Nephron (organoid): ENCODE data around the gene TRAPPC10.

Source experiments
- H3K27ac Mint-ChIP-seq, 3 experiments: 2 replicates each; pipeline ENCODE4 v1.8.0; 2020; ENCODE audit warnings: mixed read lengths in 3 of 3, mild to moderate bottlenecking in 2 of 3, moderate library complexity in 1 of 3
- H3K27me3 Mint-ChIP-seq: 2 replicates; pipeline ENCODE4 v1.8.0; 2021; ENCODE audit warnings: low read depth, mild to moderate bottlenecking, moderate library complexity, mixed read lengths
- H3K36me3 Mint-ChIP-seq: 2 replicates; pipeline ENCODE4 v1.8.0; 2020; ENCODE audit warnings: low read depth, mixed read lengths
- H3K4me1 Mint-ChIP-seq: 2 replicates; pipeline ENCODE4 v1.8.0; 2020; ENCODE audit warnings: mixed read lengths
- H3K4me3 Mint-ChIP-seq, 3 experiments: 2 replicates each; pipeline ENCODE4 v1.8.0; 2020; ENCODE audit warnings: mild to moderate bottlenecking in 3 of 3, mixed read lengths in 3 of 3, moderate library complexity in 2 of 3
- H3K9me3 Mint-ChIP-seq: 2 replicates; pipeline ENCODE4 v1.8.0; 2020; ENCODE audit warnings: mixed read lengths
- TF ChIP-seq, protein P1 (sequence below), 3 experiments: fragments of 200-600 bp; sonication (generic); IDR thresholded peaks; one replicate each; pipeline ENCODE4 v1.5.0; 2021; ENCODE audit warnings: antibody characterized with exemption in 3 of 3; ENCODE audit not compliant: unreplicated experiment in 3 of 3

The TRAPPC10 gene

DNA sequence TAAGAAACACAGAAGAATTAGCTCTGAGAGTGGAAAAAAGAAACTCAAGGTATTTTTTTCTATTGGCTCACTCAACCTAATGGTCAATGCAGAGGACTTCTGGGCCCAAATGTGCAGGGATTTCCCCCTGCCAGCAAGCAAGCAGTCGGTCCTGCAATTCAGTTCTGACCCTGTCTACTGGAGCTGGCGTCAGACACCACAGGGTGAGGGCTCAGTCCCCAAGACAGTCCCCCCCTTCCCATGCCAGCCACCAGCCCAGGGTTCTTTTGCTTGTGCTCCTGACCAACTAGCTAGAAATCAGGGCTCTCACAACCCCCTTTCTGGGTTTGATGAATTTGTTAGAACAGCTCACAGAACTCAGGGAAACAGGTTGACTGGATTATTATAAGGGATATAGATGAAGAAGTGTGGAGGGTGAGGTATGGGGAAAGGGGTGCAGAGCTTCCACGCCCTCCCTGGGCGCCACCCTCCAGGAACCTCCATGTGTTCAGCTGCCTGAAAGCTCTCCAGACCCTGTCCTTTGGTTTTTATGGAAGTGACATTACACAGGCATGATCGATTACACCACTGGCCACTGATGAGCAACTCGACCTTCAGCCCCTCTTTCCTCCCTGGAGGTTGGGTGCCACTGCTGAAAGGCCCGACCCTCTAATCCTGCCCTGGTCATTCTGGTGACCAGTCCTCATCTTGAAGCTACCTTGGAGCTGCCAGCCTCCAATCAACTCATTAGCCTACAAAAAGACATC lies 72.6 kb downstream of the TRAPPC10 start:
- Mint-ChIP-seq H3K4me3 (no peak overlapping the region), H3K9me3 (no peaks in the 10 kb centered on the region), H3K27ac (peak overlapping the region in 1 of 3 experiments; percentile 60), H3K27me3 (no peaks in the 10 kb centered on the region), H3K36me3 (peaks cover 75% of the 10 kb centered on the region), H3K4me1 (peaks cover 7% of the 10 kb centered on the region)
- TF ChIP-seq, protein P1, sequence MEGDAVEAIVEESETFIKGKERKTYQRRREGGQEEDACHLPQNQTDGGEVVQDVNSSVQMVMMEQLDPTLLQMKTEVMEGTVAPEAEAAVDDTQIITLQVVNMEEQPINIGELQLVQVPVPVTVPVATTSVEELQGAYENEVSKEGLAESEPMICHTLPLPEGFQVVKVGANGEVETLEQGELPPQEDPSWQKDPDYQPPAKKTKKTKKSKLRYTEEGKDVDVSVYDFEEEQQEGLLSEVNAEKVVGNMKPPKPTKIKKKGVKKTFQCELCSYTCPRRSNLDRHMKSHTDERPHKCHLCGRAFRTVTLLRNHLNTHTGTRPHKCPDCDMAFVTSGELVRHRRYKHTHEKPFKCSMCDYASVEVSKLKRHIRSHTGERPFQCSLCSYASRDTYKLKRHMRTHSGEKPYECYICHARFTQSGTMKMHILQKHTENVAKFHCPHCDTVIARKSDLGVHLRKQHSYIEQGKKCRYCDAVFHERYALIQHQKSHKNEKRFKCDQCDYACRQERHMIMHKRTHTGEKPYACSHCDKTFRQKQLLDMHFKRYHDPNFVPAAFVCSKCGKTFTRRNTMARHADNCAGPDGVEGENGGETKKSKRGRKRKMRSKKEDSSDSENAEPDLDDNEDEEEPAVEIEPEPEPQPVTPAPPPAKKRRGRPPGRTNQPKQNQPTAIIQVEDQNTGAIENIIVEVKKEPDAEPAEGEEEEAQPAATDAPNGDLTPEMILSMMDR (IDR thresholded peaks at IDR 0.05; ENCODE audit: unreplicated experiment in 3 of 3), result no peak

DNA sequence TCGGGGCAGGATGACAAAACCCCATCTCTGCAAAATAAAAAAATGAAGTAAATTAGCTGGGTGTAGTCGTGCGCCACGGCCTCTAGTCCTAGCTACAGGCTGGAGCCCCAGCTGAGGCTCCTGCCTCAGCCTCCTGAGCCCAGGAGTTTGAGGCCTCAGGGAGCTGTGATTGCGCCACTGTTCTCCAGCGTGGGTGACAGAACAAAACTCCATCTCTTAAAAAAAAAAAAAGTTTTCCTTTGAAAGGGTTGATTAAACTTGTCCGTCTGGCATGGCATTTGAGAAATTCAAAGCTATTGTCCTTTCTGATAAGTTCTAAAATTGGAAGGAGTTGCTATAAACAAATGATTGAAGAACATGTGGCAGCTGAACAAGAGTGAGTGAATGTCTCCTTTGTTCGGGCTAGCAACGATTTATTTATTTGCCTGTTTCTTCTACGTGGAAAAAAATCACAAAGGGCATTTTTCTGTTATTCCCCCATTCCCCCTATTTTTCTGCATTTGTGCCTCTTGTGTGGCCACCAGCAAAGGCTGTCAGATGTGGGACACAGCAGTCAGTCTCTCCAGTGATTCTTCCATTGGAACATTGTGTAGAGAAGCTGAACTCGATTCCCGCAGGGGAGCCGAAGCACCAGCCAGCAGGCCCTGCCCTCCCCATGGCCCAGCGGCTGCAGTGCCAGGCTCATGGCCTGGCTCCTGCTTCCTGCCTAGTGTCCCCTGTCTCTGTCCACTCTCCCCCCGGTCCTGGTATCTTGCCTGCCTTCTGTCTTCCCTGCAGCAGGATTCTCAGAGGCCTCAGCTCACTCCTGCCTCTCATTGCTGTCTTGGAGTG lies 73.6 kb downstream of the TRAPPC10 start:
- Mint-ChIP-seq H3K27me3 (no peaks in the 10 kb centered on the region), H3K9me3 (no peaks in the 10 kb centered on the region), H3K36me3 (peaks cover 76% of the 10 kb centered on the region), H3K4me3 (no peak overlapping the region), H3K27ac (no peak overlapping the region), H3K4me1 (peaks cover 7% of the 10 kb centered on the region)
- TF ChIP-seq, protein P1 (IDR thresholded peaks at IDR 0.05; ENCODE audit: unreplicated experiment in 3 of 3), result no peak

DNA sequence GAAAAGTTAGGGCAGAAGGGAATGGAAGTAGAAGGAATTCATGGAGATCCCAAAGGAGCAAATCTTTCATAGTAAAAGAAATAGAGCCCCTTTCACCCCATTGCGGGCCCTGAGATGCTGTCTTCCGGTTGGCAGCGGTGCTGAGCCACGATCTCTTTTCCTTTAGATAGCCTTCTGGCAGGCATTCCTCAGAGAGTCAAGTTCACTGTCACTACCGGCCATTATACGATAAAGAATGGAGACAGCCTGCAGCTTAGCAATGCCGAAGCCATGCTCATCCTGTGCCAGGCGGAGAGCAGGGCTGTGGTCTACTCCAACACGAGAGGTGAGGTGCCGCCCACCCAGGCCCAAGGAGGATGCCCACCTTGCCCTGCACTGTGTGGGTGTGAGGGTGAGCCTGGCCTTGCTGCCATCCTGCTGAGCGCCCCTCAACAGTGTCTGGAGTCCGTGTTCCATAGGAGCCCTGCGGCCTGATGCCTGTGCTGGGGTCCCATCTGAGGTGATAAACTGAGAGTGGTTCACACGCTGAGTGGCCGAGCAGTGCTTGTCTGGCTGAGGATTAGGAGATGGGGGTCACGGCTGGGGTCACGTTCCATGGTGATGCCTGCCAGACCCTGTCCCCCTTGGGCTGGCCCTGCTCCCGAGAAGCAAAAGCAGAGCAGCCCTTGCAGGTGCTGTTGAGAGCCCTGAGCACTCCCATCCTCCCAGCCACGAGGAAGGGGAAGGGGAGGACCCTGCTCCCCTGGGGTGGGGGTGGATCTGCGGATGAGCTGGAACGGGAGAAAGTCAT lies 74.7 kb downstream of the TRAPPC10 start:
- H3K27ac Mint-ChIP-seq, result peak overlapping the region in 1 of 3 experiments; percentile 46
- no peak overlapping the region for H3K4me3 Mint-ChIP-seq
- H3K27me3 Mint-ChIP-seq, result no peaks in the 10 kb centered on the region
- H3K4me1 Mint-ChIP-seq, result peaks cover 7% of the 10 kb centered on the region
- peaks cover 69% of the 10 kb centered on the region for H3K36me3 Mint-ChIP-seq
- TF ChIP-seq, protein P1 (IDR thresholded peaks at IDR 0.05; ENCODE audit: unreplicated experiment in 3 of 3), result no peak
- H3K9me3 Mint-ChIP-seq, result no peaks in the 10 kb centered on the region

DNA sequence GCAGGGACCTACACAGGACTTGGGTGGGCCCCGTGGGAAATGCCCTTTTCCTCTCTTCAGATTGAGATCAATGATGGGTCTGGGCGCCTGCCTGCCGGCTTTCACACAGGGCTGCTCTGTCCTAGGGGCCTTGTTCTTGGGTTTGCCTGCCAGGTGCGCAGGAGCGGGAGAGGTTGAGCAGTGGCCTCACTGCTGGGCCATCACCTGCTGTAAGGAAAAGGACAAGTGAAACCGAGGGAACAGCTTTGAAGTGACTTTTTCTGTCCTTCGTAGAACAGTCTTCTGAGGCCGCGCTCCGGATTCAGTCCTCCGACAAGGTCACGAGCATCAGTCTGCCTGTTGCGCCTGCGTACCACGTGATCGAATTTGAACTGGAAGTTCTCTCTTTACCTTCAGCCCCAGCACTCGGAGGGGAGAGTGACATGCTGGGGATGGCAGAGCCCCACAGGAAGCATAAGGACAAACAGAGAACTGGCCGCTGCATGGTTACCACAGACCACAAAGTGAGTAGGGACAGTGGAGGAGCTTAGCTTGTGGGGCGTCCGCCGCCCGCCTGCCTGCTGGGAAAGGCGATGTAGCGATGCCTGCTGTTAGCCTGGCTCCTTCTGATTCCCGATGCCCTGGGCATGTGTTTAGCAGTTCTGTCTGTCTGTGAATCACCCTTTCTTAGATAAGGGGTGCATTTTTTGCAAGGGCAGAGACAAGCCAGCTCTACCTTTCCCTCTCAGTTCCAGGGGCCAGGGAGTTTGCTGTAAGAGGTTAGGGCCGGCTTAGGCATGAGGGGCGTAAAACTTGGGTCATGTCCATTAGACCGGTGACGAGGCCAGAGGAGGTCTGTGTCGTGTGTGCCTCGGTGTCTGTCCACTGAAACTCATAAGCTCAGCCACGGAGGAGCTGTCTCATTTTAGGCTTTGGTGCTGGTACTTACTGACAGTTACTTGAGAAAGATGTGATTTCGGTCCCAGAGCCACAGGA lies 75.6 kb downstream of the TRAPPC10 start:
- H3K27me3 Mint-ChIP-seq, result no peaks in the 10 kb centered on the region

More for the DNA sequence above, 75.6 kb downstream of the TRAPPC10 start:
- H3K4me1 Mint-ChIP-seq, result peaks cover 7% of the 10 kb centered on the region
- H3K4me3 Mint-ChIP-seq, result no peak overlapping the region
- peak overlapping the region in 1 of 3 experiments; percentile 50 for H3K27ac Mint-ChIP-seq
- TF ChIP-seq, protein P1 (IDR thresholded peaks at IDR 0.05; ENCODE audit: unreplicated experiment in 3 of 3), result no peak
- no peaks in the 10 kb centered on the region for H3K9me3 Mint-ChIP-seq
- H3K36me3 Mint-ChIP-seq, result peaks cover 68% of the 10 kb centered on the region
